ENCODE data around the gene SWAP70. TPM values are rescaled to one million over a fixed set of nuclear protein-coding genes. Genes with fewer than 3 reads are reported as not detected.

The SWAP70 gene
- total RNA-seq, 1 donor from 2014 or later = 50.1 TPM

DNA sequence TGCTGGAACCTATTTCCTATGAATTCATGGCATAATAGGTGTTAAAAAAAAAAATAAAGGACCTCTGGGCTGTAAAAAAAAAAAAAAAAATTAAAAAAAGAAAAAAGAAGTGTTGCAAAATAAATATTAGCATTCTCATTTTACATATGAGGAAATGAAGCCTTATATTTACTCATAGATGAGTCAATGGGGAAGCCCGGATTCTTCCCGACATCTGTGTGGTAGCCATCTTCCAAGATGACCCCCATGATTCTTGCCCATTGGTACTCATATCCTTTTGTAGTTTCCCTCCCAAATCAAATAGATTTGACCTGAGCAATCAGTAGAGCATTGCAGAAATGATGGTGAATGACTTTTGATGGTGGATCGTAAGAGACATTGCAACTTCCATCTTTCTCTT is 3.0 kb upstream of the SWAP70 start:
- H3K9me3 ChIP-seq = peaks cover 6% of the 10 kb centered on the region
- no peaks in the 10 kb centered on the region for H3K27me3 ChIP-seq (ENCODE audit: low read depth)
- no peak for TF ChIP-seq CTCF (IDR thresholded peaks at IDR 0.05)
- H3K36me3 ChIP-seq = no peaks in the 10 kb centered on the region
- no peak for DNase-seq
- ATAC-seq = no peak
- peaks cover 14% of the 10 kb centered on the region for H3K4me1 ChIP-seq
- H3K4me3 ChIP-seq = no peak overlapping the region
- intact Hi-C loops (cut with DNase I) = no loop called here
- no peak overlapping the region for H3K27ac ChIP-seq

DNA sequence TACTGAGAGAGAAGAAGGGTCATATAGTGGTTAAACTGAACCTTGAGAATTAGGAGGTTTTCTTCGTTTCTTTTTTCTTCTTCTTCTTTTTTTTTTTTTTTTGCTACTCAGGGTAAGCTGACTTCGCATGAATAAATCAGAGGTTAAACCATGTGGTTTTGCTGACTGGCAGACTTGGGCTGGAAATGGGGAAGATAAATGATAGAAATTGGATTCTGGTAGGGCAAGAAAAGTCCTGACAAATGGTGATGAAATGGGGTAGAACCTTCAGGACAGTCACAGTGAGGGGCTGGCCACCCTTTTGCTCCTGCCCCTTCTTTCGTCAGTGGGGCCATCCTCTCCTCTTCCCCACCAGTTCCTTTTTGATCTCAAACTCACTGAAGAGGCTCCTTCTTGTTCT is 1.6 kb upstream of the SWAP70 start:
- Histone ChIP-seq H3K36me3 (no peaks in the 10 kb centered on the region), H3K4me3 (no peak overlapping the region), H3K4me1 (peaks cover 14% of the 10 kb centered on the region), H3K27me3 (ENCODE audit: low read depth) (no peaks in the 10 kb centered on the region), H3K9me3 (peaks cover 11% of the 10 kb centered on the region), H3K27ac (peak overlapping the region; percentile 96)
- peak in 1 of 2 donors; percentile 27 for ATAC-seq
- intact Hi-C loops (cut with DNase I) = no loop called here
- peak; percentile 50 for DNase-seq
- no peak for TF ChIP-seq CTCF (IDR thresholded peaks at IDR 0.05)

GRCh38 chr11:9664276-9665171 is 647 bp downstream of the SWAP70 start:
- TF ChIP-seq CTCF (IDR thresholded peaks at IDR 0.05) = no peak

GRCh38 chr11:9665749-9666148 is 1.9 kb downstream of the SWAP70 start:
- Histone ChIP-seq H3K4me1 (peaks cover 33% of the 10 kb centered on the region), H3K27ac (no peak overlapping the region), H3K9me3 (peaks cover 11% of the 10 kb centered on the region), H3K27me3 (ENCODE audit: low read depth) (no peaks in the 10 kb centered on the region), H3K4me3 (peak overlapping the region; percentile 92), H3K36me3 (no peaks in the 10 kb centered on the region)
- ATAC-seq = no peak
- intact Hi-C loops (cut with DNase I) = no loop called here
- no peak for TF ChIP-seq CTCF (IDR thresholded peaks at IDR 0.05)
- DNase-seq = no peak

More at GRCh38 chr11:9664276-9665171, 647 bp downstream of the SWAP70 start:
- intact Hi-C loops (cut with DNase I) = no loop called here
- peaks cover 11% of the 10 kb centered on the region for H3K9me3 ChIP-seq
- H3K4me3 ChIP-seq = peak overlapping the region; percentile 92
- H3K27me3 ChIP-seq (ENCODE audit: low read depth) = no peaks in the 10 kb centered on the region
- no peaks in the 10 kb centered on the region for H3K36me3 ChIP-seq
- H3K4me1 ChIP-seq = peaks cover 30% of the 10 kb centered on the region
- peak overlapping the region; percentile 96 for H3K27ac ChIP-seq
- ATAC-seq (peak; percentile 81 to 87), DNase-seq (peak; percentile 74)

DNA sequence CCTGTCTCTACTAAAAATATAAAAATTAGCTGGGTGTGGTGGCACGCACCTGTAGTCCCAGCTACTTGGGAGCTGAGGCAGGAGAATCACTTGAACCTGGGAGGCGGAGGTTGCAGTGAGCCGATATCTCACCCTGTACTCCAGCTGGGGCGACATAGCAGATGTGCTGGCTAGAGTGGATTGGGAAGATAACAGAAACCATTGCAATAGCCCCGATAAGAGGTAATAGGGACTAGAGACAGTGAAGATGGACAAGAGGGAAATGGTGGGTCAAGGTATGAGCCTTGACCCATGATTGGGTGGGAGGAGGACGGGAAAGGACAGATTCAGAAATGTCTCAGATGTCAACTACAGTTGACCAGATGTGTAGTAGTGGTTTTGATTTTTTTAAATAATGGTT is 6.1 kb downstream of the SWAP70 start:
- Histone ChIP-seq H3K27ac (no peak overlapping the region), H3K4me3 (no peak overlapping the region), H3K27me3 (ENCODE audit: low read depth) (no peaks in the 10 kb centered on the region), H3K4me1 (peaks cover 19% of the 10 kb centered on the region), H3K9me3 (peaks cover 11% of the 10 kb centered on the region), H3K36me3 (no peaks in the 10 kb centered on the region)
- ATAC-seq (peak in 1 of 2 donors; percentile 15), DNase-seq (no peak)
- TF ChIP-seq CTCF (IDR thresholded peaks at IDR 0.05) = no peak
- intact Hi-C loops (cut with DNase I) = no loop called here

Measured in lower lobe of right lung (tissue), 2 donors.